Fibroblast of skin of scalp (primary cell): ENCODE results near the gene YWHAE. TPM values are rescaled to one million over a fixed set of nuclear protein-coding genes. Genes with fewer than 3 reads are reported as not detected.
"Not testable (repeated sequence)": the region's sequence is repeated elsewhere in the genome, so short reads cannot be mapped to it uniquely, and the experiment has no call there.

ENCODE experiments used
- DNase-seq: peaks from one replicate; pipeline ENCODE4 v3.0.0-alpha.2; 2013
- polyA plus RNA-seq, 2 experiments: library from polyadenylated mRNA; unstranded; fragments of 120-200 nt; gene quantifications; one replicate each; pipeline ENCODE4 v1.2.1, GENCODE V29; 2013; ENCODE audit not compliant: insufficient read length in 2 of 2

The YWHAE gene
- polyA plus RNA-seq (2013, experiment 1 of 2; ENCODE audit: insufficient read length) = 731 TPM
- 802 TPM for polyA plus RNA-seq (2013, experiment 2 of 2; ENCODE audit: insufficient read length)

DNA sequence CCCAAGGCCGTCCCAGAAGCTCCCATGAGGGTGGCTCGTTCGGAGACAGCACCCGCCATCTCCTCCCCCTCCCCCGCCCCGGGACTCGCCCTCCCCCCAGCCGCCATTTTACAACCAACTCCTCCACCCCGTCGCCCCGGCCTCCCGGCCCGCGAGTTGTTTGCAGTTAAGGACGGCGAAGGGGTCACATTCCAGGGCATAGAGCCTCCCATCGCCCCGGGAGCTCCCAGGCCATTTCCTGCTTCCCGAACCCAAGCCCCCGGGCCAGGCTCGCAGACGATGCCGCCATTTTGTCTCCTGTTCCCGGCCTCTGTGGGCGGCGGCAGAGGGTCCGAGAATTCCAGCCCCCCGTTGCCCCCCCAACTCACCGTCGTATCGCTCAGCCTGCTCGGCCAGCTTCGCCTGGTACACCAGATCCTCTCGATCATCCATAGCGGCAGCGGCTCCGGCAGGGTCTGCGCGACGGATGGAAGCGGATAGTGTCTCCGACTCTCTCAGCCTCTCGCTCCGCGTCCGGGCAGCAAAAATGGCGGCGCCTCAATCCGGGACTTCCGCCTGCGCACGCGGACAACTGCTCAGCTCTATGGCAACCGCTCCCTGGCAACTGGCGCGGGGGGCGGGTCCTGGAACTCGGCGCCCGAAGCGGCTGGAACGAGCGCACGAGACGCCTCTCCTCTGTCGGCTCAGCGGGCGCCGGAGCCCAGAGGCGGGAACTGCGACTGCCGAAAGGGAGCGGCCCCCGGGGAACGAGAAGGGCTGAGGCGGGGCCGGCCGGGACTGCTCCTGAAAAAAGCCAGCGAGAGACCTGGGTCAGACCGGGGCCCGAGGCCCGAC lies at the start of gene YWHAE:
Gene YWHAE (minus strand): TSS at position 544 of the 834 bp plus-strand sequence. CDS start 112 bp downstream, at position 432.
- peak; percentile 97 for DNase-seq

DNA sequence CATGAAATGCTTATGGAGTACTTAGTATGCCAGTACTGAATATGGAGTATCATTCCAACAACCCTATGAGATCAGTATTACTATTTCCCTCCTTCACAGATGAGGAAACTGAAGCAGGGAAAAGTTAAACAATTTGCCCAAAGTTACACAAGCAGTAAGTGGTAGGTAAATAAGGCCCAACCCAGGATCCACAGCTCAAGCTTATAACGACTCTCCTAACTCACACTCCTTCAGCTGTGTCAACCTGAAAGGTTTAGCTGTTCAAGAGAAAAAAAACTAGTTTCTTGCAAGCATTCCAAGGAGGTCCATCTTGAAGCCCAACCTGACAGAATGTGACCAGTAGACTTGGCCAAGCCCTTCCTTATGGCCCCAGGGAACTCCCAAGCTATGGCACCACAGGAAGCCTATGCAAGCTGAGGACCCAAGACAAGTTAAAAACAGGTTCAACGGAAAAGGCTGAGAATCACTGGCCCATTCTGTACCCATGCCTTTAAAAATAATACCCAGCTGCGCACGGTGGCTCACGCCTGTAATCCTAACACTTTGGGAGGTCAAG lies 49.5 kb upstream of the YWHAE start:
- no peak for DNase-seq

- DNase-seq = no peak
These were observed 47.0 kb upstream of the YWHAE start for GRCh38 chr17:1447052-1447451.

DNA sequence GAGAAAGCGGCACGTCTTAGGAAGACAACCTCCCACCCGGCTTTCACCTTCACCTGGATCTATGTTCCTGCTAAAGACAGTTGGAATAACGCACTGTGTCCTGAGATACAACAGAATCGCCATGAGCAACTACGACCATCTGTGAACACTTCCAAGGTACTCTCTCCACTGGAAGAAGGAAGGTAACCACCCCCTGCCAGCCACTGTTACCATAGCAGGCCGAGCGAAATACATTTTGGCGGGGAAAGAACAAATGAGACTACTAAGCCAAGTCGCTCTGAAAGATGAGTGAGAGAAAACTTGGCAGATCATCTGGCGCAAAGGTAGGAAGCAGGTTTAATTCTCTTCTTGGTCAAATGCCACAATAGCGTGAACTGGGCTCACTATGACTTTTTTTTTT lies 46.2 kb upstream of the YWHAE start:
- no peak for DNase-seq

DNA sequence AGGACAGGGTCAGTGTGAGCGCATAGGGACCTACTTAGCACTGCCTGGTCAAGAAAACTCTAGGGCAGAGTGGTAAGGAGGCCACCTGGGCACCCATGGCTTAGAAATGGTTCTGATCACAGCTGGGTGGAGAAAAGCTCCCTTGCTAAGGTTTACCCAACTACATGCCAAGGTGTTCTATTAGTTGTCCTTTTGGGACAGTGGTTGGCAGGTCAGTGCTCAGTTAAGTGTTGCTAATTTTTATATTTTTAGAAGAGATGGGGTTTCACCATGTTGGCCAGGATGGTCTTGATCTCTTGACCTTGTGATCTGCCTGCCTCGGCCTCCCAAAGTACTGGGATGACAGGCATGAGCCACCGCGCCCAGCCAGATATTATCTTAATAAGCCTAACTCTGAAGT lies 45.7 kb upstream of the YWHAE start:
- DNase-seq = not testable (repeated sequence)

DNA sequence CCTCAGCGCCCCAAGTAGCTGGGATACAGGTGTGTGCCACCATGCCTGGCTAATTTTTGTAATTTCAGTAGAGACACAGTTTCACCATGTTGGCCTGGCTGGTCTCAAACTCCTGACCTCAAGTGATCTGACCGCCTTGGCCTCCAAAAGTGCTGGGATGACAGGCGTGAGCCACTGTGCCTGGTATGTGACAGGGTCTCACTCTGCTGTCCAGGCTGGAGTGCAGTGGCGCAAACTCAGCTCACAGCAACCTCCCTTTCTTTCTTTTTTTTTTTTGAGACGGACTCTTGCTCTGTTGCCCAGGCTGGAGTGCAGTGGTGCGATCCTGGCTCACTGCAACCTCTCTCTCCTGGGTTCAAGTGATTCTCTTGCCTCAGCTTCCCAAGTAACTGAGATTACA lies 42.7 kb upstream of the YWHAE start:
- not testable (repeated sequence) for DNase-seq

- DNase-seq = no peak
These were observed 42.2 kb upstream of the YWHAE start for GRCh38 chr17:1442187-1442586.

GRCh38 chr17:1440921-1441320 lies 40.9 kb upstream of the YWHAE start:
- DNase-seq = no peak

GRCh38 chr17:1438593-1439083 lies 38.6 kb upstream of the YWHAE start:
- peak; percentile 82 for DNase-seq

- no peak for DNase-seq
These were observed 35.3 kb upstream of the YWHAE start for GRCh38 chr17:1435326-1435725.

- DNase-seq = no peak
These were observed 34.1 kb upstream of the YWHAE start for GRCh38 chr17:1434150-1434549.

DNA sequence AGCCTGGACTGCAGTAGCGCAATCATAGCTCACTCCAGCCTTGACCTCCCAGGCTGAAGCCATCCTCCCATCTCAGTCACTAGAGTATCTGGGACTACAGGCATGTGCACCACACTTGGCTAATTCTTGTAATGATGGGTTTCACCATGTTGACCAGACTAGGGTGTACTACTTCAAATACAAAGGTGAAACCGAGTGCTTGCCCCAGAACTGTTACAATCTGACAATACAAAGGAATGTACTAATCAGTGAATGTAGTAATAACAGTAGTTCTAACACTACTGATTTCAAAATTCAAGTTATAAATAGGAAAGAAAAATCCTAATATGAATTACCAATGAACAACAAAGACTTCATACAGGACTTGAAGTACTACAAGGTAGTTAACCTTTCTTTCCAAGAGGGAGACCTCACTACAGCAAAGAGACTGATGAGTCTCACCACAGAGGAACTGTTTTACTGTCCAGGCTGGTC lies 31.6 kb upstream of the YWHAE start:
- no peak for DNase-seq

GRCh38 chr17:1423456-1424135 lies 23.6 kb upstream of the YWHAE start:
- DNase-seq = no peak

GRCh38 chr17:1422885-1423284 lies 22.9 kb upstream of the YWHAE start:
- DNase-seq = peak; percentile 93

GRCh38 chr17:1421470-1421869 lies 21.4 kb upstream of the YWHAE start:
- no peak for DNase-seq

- DNase-seq = no peak
These were observed 21.0 kb upstream of the YWHAE start for GRCh38 chr17:1420981-1421380.

DNA sequence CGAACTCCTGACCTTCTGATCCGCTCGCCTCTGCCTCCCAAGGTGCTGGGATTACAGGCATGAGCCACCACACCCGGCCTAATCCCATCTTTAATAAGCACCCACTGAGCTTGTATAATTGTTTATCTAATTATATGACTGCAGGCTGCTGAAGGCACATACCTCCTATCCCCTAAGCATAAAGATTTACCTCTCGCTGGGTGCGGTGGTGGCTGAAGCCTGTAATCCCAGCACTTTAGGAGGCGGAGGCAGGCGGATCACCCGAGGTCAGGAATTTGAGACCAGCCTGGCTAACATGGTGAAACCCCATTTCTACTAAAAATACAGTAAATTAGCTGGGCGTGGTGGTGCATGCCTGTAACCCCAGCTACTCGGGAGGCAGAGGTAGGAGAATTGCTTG lies 20.1 kb upstream of the YWHAE start:
- no peak for DNase-seq

DNA sequence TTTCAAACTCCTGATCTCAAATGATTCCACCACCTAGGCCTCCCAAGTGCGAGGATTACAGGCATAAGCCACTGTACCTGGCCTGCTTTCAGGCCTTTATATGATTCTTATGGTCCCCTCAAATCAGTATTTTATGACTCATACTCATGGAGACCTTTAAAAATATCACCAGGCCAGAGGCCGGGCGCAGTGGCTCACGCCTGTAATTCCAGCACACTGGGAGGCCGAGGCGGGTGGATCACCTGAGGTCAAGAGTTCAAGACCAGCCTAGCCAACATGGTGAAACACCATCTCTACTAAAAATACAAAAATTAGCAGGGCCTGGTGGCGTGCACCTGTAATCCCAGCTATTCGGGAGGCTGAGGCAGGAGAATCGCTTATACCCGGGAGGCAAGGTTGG lies 18.5 kb upstream of the YWHAE start:
- DNase-seq = not testable (repeated sequence)

GRCh38 chr17:1416414-1416813 lies 16.4 kb upstream of the YWHAE start:
- no peak for DNase-seq

DNA sequence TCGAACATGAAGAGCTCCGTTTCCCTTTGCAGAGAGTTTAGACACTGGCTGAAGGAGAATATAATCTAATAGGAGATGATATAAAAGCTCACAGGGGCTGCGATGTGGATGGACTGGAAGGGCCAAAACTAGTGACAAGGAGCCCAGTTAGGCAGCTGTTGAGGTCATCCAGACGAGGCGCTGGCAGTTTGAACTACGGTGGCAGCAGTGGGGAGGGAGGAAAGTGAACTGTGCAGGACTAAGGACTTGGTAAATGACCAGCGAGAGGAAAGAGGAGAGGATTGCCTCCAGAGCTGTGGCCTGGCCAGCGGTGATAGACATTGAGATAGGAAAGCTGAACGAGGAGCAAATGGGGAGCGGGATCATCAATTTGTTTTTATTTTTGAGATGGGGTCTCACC lies 14.6 kb upstream of the YWHAE start:
- DNase-seq = no peak

DNA sequence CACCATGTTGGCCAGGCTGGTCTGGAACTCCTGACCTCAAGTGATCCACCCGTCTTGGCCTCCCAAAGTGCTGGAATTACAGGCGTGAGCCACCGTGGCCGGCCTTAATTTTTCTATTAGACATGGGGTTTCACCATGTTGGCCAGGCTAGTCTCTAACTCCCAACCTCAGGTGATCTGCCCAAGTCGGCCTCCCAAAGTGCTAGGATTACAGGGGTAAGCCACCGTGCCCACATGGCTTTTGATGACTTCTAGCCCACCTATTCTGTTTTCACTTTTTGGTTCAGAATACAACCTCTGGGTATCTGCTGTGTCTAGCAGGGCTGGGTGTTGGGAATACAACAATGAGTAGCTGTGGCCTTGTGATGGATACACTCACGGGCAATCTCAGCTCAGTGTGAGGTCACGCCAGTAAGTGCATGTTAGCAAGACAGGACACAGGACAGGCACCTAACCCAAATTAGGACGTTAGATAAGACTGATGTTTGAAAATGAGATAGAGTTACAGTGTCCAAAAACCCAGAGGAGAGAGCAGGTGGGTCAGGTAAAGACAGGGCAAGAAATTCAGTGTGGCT lies 14.1 kb upstream of the YWHAE start:
- DNase-seq = no peak

- DNase-seq = peak; percentile 67
These were observed 13.3 kb upstream of the YWHAE start for GRCh38 chr17:1413281-1413791.
